H9 (cell line): ENCODE results near the gene NACA. TPM values are rescaled to one million over a fixed set of nuclear protein-coding genes. Genes with fewer than 3 reads are reported as not detected.

ENCODE experiments used
- DNase-seq: peaks from one replicate; pipeline ENCODE4 v3.0.0-alpha.2; 2017
- H2AFZ ChIP-seq: one replicate; pipeline ENCODE4 v1.6.1; 2013; ENCODE audit warnings: mild to moderate bottlenecking, low read length, control low read depth, moderate library complexity
- H2AK5ac ChIP-seq: 2 replicates; pipeline ENCODE4 v1.6.1; 2013; ENCODE audit warnings: low read length, control low read depth, mixed read lengths; ENCODE audit not compliant: insufficient read length
- H2BK120ac ChIP-seq: one replicate; pipeline ENCODE4 v1.6.1; 2013; ENCODE audit warnings: low read depth, mild to moderate bottlenecking, low read length, control low read depth, inconsistent platforms; ENCODE audit not compliant: poor library complexity, severe bottlenecking
- H2BK12ac ChIP-seq: 2 replicates; pipeline ENCODE4 v1.6.1; 2013; ENCODE audit warnings: low read length, control low read depth, mixed read lengths, low read depth; ENCODE audit not compliant: insufficient read length
- H2BK15ac ChIP-seq: 2 replicates; pipeline ENCODE4 v1.6.1; 2013; ENCODE audit warnings: low read depth, low read length, control low read depth
- H2BK20ac ChIP-seq: one replicate; pipeline ENCODE4 v1.6.1; 2013; ENCODE audit warnings: low read depth, mild to moderate bottlenecking, low read length, control low read depth, inconsistent platforms; ENCODE audit not compliant: poor library complexity, severe bottlenecking
- H2BK5ac ChIP-seq: 2 replicates; pipeline ENCODE4 v1.6.1; 2013; ENCODE audit warnings: low read length, control low read depth, mixed read lengths; ENCODE audit not compliant: insufficient read length
- H3K14ac ChIP-seq: 2 replicates; pipeline ENCODE4 v1.6.1; 2013; ENCODE audit warnings: low read length, control low read depth; ENCODE audit not compliant: insufficient read depth
- H3K18ac ChIP-seq: 2 replicates; pipeline ENCODE4 v1.6.1; 2013; ENCODE audit warnings: low read depth, mild to moderate bottlenecking, mixed read lengths, low read length, control low read depth; ENCODE audit not compliant: insufficient read length
- H3K23ac ChIP-seq: 2 replicates; pipeline ENCODE4 v1.6.1; 2013; ENCODE audit warnings: low read length, control low read depth, mixed read lengths, low read depth; ENCODE audit not compliant: insufficient read length
- H3K23me2 ChIP-seq: 2 replicates; pipeline ENCODE4 v1.6.1; 2013; ENCODE audit warnings: low read depth, mild to moderate bottlenecking, mixed read lengths, low read length, control low read depth; ENCODE audit not compliant: insufficient read length, poor library complexity, severe bottlenecking
- H3K27ac ChIP-seq: 2 replicates; pipeline ENCODE4 v1.5.1; 2013; ENCODE audit warnings: low read length, control low read depth, mixed read lengths, low read depth; ENCODE audit not compliant: insufficient read length
- H3K27me3 ChIP-seq: 2 replicates; pipeline ENCODE4 v1.6.1; 2013; ENCODE audit warnings: low read length, control low read depth, inconsistent platforms; ENCODE audit not compliant: insufficient read depth
- H3K4ac ChIP-seq: 2 replicates; pipeline ENCODE4 v1.6.1; 2013; ENCODE audit warnings: low read depth, mild to moderate bottlenecking, control low read depth, inconsistent platforms, low read length, moderate library complexity
- H3K4me1 ChIP-seq: 2 replicates; pipeline ENCODE4 v1.6.1; 2013; ENCODE audit warnings: low read length, control low read depth, inconsistent platforms; ENCODE audit not compliant: insufficient read depth
- H3K4me2 ChIP-seq: 2 replicates; pipeline ENCODE4 v1.6.1; 2013; ENCODE audit warnings: low read length, control low read depth, mixed read lengths; ENCODE audit not compliant: insufficient read length, insufficient read depth
- H3K56ac ChIP-seq: 2 replicates; pipeline ENCODE4 v1.6.1; 2013; ENCODE audit warnings: low read depth, mild to moderate bottlenecking, mixed read lengths, low read length, control low read depth; ENCODE audit not compliant: insufficient read length
- H3K79me1 ChIP-seq: 2 replicates; pipeline ENCODE4 v1.6.1; 2013; ENCODE audit warnings: low read depth, mild to moderate bottlenecking, moderate library complexity, low read length, control low read depth, inconsistent platforms; ENCODE audit not compliant: insufficient read depth, poor library complexity, severe bottlenecking
- H3K79me2 ChIP-seq: 2 replicates; pipeline ENCODE4 v1.6.1; 2013; ENCODE audit warnings: low read length, control low read depth, inconsistent platforms; ENCODE audit not compliant: insufficient read depth
- H3K9ac ChIP-seq: 2 replicates; pipeline ENCODE4 v1.6.1; 2013; ENCODE audit warnings: low read length, control low read depth, mixed read lengths; ENCODE audit not compliant: insufficient read length; ENCODE audit errors: extremely low read depth
- H3K9me3 ChIP-seq: one replicate; pipeline ENCODE4 v1.6.1; 2013; ENCODE audit warnings: low read depth, low read length, inconsistent platforms; ENCODE audit not compliant: control insufficient read depth
- H3T11ph ChIP-seq: one replicate; pipeline ENCODE4 v1.6.1; 2013; ENCODE audit warnings: mild to moderate bottlenecking, low read length, control low read depth, inconsistent platforms
- H4K20me1 ChIP-seq: one replicate; pipeline ENCODE4 v1.6.1; 2013; ENCODE audit not compliant: control insufficient read depth, insufficient read length, insufficient read depth
- H4K5ac ChIP-seq: 2 replicates; pipeline ENCODE4 v1.6.1; 2013; ENCODE audit warnings: low read depth, mild to moderate bottlenecking, mixed read lengths, low read length, control low read depth; ENCODE audit not compliant: insufficient read length
- H4K8ac ChIP-seq: replicated peaks from 2 replicates; pipeline ENCODE4 v1.6.1; 2013; ENCODE audit warnings: low read length, control low read depth, mixed read lengths, low read depth; ENCODE audit not compliant: insufficient read length
- H4K91ac ChIP-seq: 2 replicates; pipeline ENCODE4 v1.6.1; 2013; ENCODE audit warnings: low read depth, mild to moderate bottlenecking, moderate library complexity, mixed read lengths, low read length, control low read depth; ENCODE audit not compliant: insufficient read length
- H3K27ac Mint-ChIP-seq, 3 experiments: 2 replicates in 2 of 3; 3 replicates in 1 of 3; pipeline ENCODE4 v1.8.0; 2020 to 2021; ENCODE audit warnings: mixed read lengths in 3 of 3, mild to moderate bottlenecking in 1 of 3, moderate library complexity in 1 of 3
- H3K27me3 Mint-ChIP-seq: 2 replicates; pipeline ENCODE4 v1.8.0; 2021; ENCODE audit warnings: low read depth, mild to moderate bottlenecking, moderate library complexity, mixed read lengths
- H3K36me3 Mint-ChIP-seq, 3 experiments: 2 replicates in 2 of 3; 3 replicates in 1 of 3; pipeline ENCODE4 v1.8.0; 2020 to 2021; ENCODE audit warnings: low read depth in 3 of 3, mixed read lengths in 3 of 3; ENCODE audit not compliant: insufficient read depth in 1 of 3
- H3K4me1 Mint-ChIP-seq, 2 experiments: 2 replicates each; pipeline ENCODE4 v1.8.0; 2020; ENCODE audit warnings: mixed read lengths in 2 of 2
- H3K4me3 Mint-ChIP-seq, 2 experiments: 2 replicates in 1 of 2; 3 replicates in 1 of 2; pipeline ENCODE4 v1.8.0; 2020 to 2021; ENCODE audit warnings: mild to moderate bottlenecking in 2 of 2, mixed read lengths in 2 of 2, moderate library complexity in 1 of 2
- H3K9me3 Mint-ChIP-seq, 2 experiments: 2 replicates in 1 of 2; 3 replicates in 1 of 2; pipeline ENCODE4 v1.8.0; 2020; ENCODE audit warnings: mild to moderate bottlenecking in 2 of 2, mixed read lengths in 2 of 2, moderate library complexity in 1 of 2
- CTCF ChIP-seq: fragments of 200-600 bp; sonication (generic); conservative IDR thresholded peaks from 3 replicates; pipeline ENCODE4 v1.8.0; 2021; ENCODE audit warnings: antibody characterized with exemption, mild to moderate bottlenecking
- WGBS: extraction: QIAGEN DNeasy Blood & Tissue Kit; methylation state at CpG from one replicate; pipeline ENCODE4 v1.1.7; 2013; ENCODE audit warnings: missing lambda C conversion rate, low lambda C conversion rate, mixed read lengths; ENCODE audit not compliant: insufficient read length; ENCODE audit errors: extremely low coverage; 5-methylcytosine and 5-hydroxymethylcytosine counted together
- total RNA-seq: library from RNA; stranded (reverse); gene quantifications from 2 replicates; pipeline ENCODE4 v1.2.1, GENCODE V29; 2021

NACA gene
- total RNA-seq, 1 experiment from 2014 or later, result 1,204 TPM

GRCh38 chr12:56759263-56759908, 34.3 kb upstream of the NACA start:
- H2BK20ac ChIP-seq, result no peak overlapping the region
- no peak overlapping the region for H4K8ac ChIP-seq
- H3K4me2 ChIP-seq, result no peak overlapping the region
- H3K9me3 Mint-ChIP-seq, result peaks cover 7 to 8% of the 10 kb centered on the region in 2 experiments
- no peak overlapping the region for H3K27ac ChIP-seq
- no peaks in the 10 kb centered on the region for H3K79me1 ChIP-seq
- no peak overlapping the region for H2BK5ac ChIP-seq
- H3K27me3 Mint-ChIP-seq, result no peaks in the 10 kb centered on the region
- H3K18ac ChIP-seq, result no peak overlapping the region
- H3K4me1 Mint-ChIP-seq, result peaks cover 5 to 10% of the 10 kb centered on the region in 2 experiments
- H3K36me3 Mint-ChIP-seq, result peaks cover 3 to 8% (median 6%) of the 10 kb centered on the region in 3 experiments; a peak in 5 of 7 replicates
- H2AFZ ChIP-seq, result no peak overlapping the region
- no peak overlapping the region for H2AK5ac ChIP-seq
- no peak overlapping the region for H2BK15ac ChIP-seq
- TF ChIP-seq CTCF, result no peak
- no peak overlapping the region for H3K23ac ChIP-seq
- no peaks in the 10 kb centered on the region for H3K79me2 ChIP-seq
- no peaks in the 10 kb centered on the region for H3K23me2 ChIP-seq
- DNase-seq, result no peak
- no peak overlapping the region for H3T11ph ChIP-seq
- no peak overlapping the region for H3K14ac ChIP-seq
- no CpG with 5 or more reads among the region's 6 CpGs for WGBS
- H4K91ac ChIP-seq, result no peak overlapping the region
- H3K27me3 ChIP-seq, result no peaks in the 10 kb centered on the region
- no peak overlapping the region for H3K4me3 Mint-ChIP-seq
- no peak overlapping the region for H2BK120ac ChIP-seq
- no peak overlapping the region for H2BK12ac ChIP-seq
- no peaks in the 10 kb centered on the region for H3K9me3 ChIP-seq
- H3K4ac ChIP-seq, result no peak overlapping the region
- H3K56ac ChIP-seq, result no peak overlapping the region
- H4K5ac ChIP-seq, result no peak overlapping the region
- no peak overlapping the region for H3K27ac Mint-ChIP-seq
- H4K20me1 ChIP-seq, result no peaks in the 10 kb centered on the region
- H3K9ac ChIP-seq, result no peak overlapping the region
- H3K4me1 ChIP-seq, result no peaks in the 10 kb centered on the region
